ENCODE results near the gene PYCR2.

The PYCR2 gene

GRCh38 chr1:225917536-225917935, 6.5 kb downstream of the PYCR2 start:
- DNase-seq: no peak

GRCh38 chr1:225917101-225917500, 6.9 kb downstream of the PYCR2 start:
- DNase-seq: no peak

- peak; percentile 45 for DNase-seq
Observed at GRCh38 chr1:225915538-225915991, 8.5 kb downstream of the PYCR2 start.

GRCh38 chr1:225914947-225915346, 9.1 kb downstream of the PYCR2 start:
- DNase-seq: no peak

- no peak for DNase-seq
Observed at GRCh38 chr1:225914391-225914790, 9.7 kb downstream of the PYCR2 start.

GRCh38 chr1:225911191-225912130, 12.6 kb downstream of the PYCR2 start:
- peak; percentile 44 for DNase-seq

GRCh38 chr1:225909477-225909876, 14.6 kb downstream of the PYCR2 start:
- no peak for DNase-seq

- no peak for DNase-seq
Observed at GRCh38 chr1:225908773-225909172, 15.3 kb downstream of the PYCR2 start.

GRCh38 chr1:225908013-225908640, 15.9 kb downstream of the PYCR2 start:
- DNase-seq: no peak

GRCh38 chr1:225907341-225907740, 16.7 kb downstream of the PYCR2 start:
- DNase-seq: no peak

- no peak for DNase-seq
Observed at GRCh38 chr1:225906467-225906866, 17.6 kb downstream of the PYCR2 start.

GRCh38 chr1:225903623-225904022, 20.4 kb downstream of the PYCR2 start:
- DNase-seq: no peak

GRCh38 chr1:225899044-225899925, 24.8 kb downstream of the PYCR2 start:
- no peak for DNase-seq

GRCh38 chr1:225897595-225898514, 26.2 kb downstream of the PYCR2 start:
- no peak for DNase-seq

GRCh38 chr1:225896937-225897549, 27.0 kb downstream of the PYCR2 start:
- no peak for DNase-seq

GRCh38 chr1:225896494-225896893, 27.6 kb downstream of the PYCR2 start:
- no peak for DNase-seq

GRCh38 chr1:225892307-225892706, 31.7 kb downstream of the PYCR2 start:
- no peak for DNase-seq

- DNase-seq: no peak
Observed at GRCh38 chr1:225891229-225891972, 32.6 kb downstream of the PYCR2 start.

GRCh38 chr1:225890346-225891228, 33.5 kb downstream of the PYCR2 start:
- DNase-seq: no peak

- no peak for DNase-seq
Observed at GRCh38 chr1:225889743-225890142, 34.3 kb downstream of the PYCR2 start.

Measured in fibroblast of skin of right quadriceps (primary cell).